ENCODE results near the gene SPTBN1.

Gene SPTBN1

GRCh38 chr2:54720563-54720962 is 264.4 kb downstream of the SPTBN1 start:
- no peak for DNase-seq
- Histone ChIP-seq H3K4me1 (ENCODE audit: control insufficient read depth, insufficient read depth, low read length, poor library complexity, severe bottlenecking) (peaks cover 11% of the 10 kb centered on the region), H3K27ac (ENCODE audit: insufficient read depth, low read length, poor library complexity, severe bottlenecking) (no peak overlapping the region), H3K27me3 (replicated peaks; ENCODE audit: control insufficient read depth, insufficient read depth, low read length, poor library complexity, severe bottlenecking) (peaks cover 6% of the 10 kb centered on the region), H3K4me3 (ENCODE audit: insufficient read depth, low read depth, low read length, poor library complexity, severe bottlenecking) (no peak overlapping the region), H3K36me3 (ENCODE audit: control insufficient read depth, insufficient read depth, low read length) (no peaks in the 10 kb centered on the region), H3K9me3 (ENCODE audit: control insufficient read depth, low read length) (no peaks in the 10 kb centered on the region)

Measured in effector memory CD4-positive, alpha-beta T cell (primary cell).